Measurements from ENCODE around the gene CLDN24.
A peak's percentile ranks its signal among the peaks of the same experiment; 100 is the strongest.

Gene CLDN24

DNA sequence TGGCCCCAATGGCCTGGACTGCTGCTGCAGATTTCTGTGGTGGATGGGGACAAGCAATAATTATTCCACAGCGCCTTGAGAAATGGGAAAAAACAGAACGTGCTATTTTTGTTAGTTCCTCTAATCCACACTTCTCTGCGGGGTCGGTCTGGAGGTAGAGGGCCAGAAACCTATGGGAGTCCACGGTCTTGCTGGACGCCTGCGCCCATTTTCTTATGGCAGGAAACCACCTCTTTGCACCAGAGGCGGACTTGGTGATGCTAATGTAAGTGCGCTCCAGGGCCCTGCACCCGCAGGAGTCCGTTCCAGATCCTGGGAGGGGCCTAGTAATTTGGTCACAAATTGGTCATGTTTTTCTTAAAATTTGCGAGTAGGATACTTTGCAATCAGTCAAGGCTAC is 25.9 kb upstream of the CLDN24 start:
- no peak for TF ChIP-seq CTCF (conservative IDR thresholded peaks at IDR 0.05; ENCODE audit: control insufficient read depth, insufficient read depth, low read depth, low read length)
- no peak for DNase-seq (ENCODE audit: low read depth)
- no peak overlapping the region for H3K4me3 ChIP-seq (ENCODE audit: control insufficient read depth, low read depth, low read length)

DNA sequence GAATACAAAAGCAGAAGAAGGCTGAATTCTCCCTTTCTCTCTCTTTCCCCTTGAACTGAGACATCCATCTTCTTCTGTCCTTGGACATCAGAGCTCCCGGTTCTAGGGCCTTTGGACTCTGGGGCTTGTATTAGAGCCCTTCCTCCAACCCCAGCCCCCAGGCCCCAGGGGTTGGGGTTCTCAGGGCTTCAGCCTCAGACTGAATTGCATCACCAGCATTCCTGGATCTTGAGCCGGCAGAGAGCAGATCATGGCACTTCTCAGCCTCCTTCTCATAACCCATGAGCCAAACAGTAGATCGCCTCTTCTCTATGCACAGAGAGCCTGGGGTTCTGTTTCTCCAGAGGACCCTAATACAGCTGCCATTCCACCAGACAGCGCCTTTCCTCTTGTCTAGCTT is 25.3 kb upstream of the CLDN24 start:
- no peak overlapping the region for H3K4me3 ChIP-seq (ENCODE audit: control insufficient read depth, low read depth, low read length)
- no peak for TF ChIP-seq CTCF (conservative IDR thresholded peaks at IDR 0.05; ENCODE audit: control insufficient read depth, insufficient read depth, low read depth, low read length)
- peak; percentile 33 for DNase-seq (ENCODE audit: low read depth)

GRCh38 chr4:183347146-183347545 is 24.9 kb upstream of the CLDN24 start:
- no peak for TF ChIP-seq CTCF (conservative IDR thresholded peaks at IDR 0.05; ENCODE audit: control insufficient read depth, insufficient read depth, low read depth, low read length)
- no peak overlapping the region for H3K4me3 ChIP-seq (ENCODE audit: control insufficient read depth, low read depth, low read length)
- DNase-seq (ENCODE audit: low read depth), result no peak

DNA sequence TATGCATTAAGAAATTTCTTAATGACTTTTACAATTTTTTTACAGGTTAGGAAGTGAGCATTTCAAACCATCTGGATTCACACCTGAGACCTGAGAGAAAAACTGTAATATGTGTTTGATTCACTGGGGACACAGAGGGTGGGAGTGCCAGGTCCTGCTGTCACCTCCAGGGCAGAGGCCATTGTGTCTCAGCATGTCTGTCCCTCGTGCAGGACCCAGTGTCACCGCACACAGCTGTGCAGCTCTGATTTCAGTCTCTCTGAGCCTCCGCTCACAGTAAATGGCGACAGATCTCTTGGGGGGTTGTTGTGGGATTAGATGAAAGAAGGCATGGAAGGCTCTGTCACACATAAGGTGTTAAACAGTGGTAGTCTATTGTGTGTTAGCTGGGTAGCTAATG is 23.0 kb upstream of the CLDN24 start:
- TF ChIP-seq CTCF (conservative IDR thresholded peaks at IDR 0.05; ENCODE audit: control insufficient read depth, insufficient read depth, low read depth, low read length), result no peak
- DNase-seq (ENCODE audit: low read depth), result no peak
- no peak overlapping the region for H3K4me3 ChIP-seq (ENCODE audit: control insufficient read depth, low read depth, low read length)

- TF ChIP-seq CTCF (conservative IDR thresholded peaks at IDR 0.05; ENCODE audit: control insufficient read depth, insufficient read depth, low read depth, low read length), result no peak
- DNase-seq (ENCODE audit: low read depth), result no peak
Observed at GRCh38 chr4:183344523-183345255, 22.5 kb upstream of the CLDN24 start.

DNA sequence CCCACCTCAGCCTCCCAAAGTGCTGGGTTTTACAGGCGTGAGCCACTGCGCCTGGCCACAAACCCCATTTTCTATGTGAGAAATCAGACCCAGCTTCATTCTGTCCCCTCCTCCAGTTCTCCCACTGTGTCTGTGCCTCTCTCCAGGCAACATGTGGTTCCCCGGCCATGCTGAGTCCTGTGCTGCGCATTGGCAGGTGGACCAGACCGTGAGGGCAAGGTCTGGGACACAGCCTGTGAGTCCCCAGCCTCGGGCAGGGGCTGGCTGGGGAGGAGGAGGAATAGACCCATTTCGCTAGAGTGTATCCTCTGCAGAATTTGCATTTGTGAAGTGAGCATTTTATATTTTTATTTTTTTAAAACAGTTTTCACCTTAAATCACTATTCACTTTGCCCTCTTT is 21.5 kb upstream of the CLDN24 start:
- TF ChIP-seq CTCF (conservative IDR thresholded peaks at IDR 0.05; ENCODE audit: control insufficient read depth, insufficient read depth, low read depth, low read length), result no peak

More at GRCh38 chr4:183344523-183345255, 22.5 kb upstream of the CLDN24 start:
- H3K4me3 ChIP-seq (ENCODE audit: control insufficient read depth, low read depth, low read length), result no peak overlapping the region

More for the DNA sequence above, 21.5 kb upstream of the CLDN24 start:
- H3K4me3 ChIP-seq (ENCODE audit: control insufficient read depth, low read depth, low read length), result no peak overlapping the region
- no peak for DNase-seq (ENCODE audit: low read depth)

All from fibroblast of mammary gland (primary cell).